Fibroblast of lung (primary cell): ENCODE data around the gene SVEP1.

Source experiments
- EZH2 ChIP-seq: IDR thresholded peaks from 2 replicates; pipeline ENCODE4 v1.5.1; 2012; ENCODE audit warnings: low read length, control low read depth, mild to moderate bottlenecking; ENCODE audit errors: missing control alignments
- TF ChIP-seq, protein P1 (sequence below), 2 donors: IDR thresholded peaks in 1 of 2; conservative IDR thresholded peaks in 1 of 2; 1 replicate in 1 of 2; 2 replicates in 1 of 2; pipeline ENCODE4 v1.5.1; 2011 to 2012; ENCODE audit warnings: low read length in 2 of 2, control low read depth in 1 of 2, inconsistent platforms in 1 of 2, low read depth in 1 of 2, mild to moderate bottlenecking in 1 of 2

DNA sequence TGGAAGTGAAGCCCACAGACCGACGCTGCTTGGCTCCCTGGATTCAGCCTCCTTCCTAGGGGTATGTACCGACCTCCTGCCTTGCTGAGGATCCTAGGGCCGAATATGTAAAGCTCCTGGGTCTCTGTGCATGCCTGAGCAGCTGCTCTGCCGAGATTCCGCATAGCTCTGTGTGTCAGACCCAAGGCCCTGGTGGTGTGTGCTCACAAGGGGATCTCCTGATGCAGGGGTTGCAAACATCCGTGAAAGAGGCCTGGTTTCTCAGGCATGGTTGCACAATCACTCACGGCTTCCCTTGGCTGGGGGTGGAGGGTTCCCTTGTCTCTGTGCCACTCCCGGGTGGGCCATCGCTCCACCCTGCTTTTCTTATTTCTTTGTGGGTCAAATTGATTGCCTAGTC is 19.9 kb upstream of the SVEP1 start:
- TF ChIP-seq, protein P1, sequence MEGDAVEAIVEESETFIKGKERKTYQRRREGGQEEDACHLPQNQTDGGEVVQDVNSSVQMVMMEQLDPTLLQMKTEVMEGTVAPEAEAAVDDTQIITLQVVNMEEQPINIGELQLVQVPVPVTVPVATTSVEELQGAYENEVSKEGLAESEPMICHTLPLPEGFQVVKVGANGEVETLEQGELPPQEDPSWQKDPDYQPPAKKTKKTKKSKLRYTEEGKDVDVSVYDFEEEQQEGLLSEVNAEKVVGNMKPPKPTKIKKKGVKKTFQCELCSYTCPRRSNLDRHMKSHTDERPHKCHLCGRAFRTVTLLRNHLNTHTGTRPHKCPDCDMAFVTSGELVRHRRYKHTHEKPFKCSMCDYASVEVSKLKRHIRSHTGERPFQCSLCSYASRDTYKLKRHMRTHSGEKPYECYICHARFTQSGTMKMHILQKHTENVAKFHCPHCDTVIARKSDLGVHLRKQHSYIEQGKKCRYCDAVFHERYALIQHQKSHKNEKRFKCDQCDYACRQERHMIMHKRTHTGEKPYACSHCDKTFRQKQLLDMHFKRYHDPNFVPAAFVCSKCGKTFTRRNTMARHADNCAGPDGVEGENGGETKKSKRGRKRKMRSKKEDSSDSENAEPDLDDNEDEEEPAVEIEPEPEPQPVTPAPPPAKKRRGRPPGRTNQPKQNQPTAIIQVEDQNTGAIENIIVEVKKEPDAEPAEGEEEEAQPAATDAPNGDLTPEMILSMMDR (conservative IDR thresholded peaks at IDR 0.05 in 1 of 2, IDR thresholded peaks at IDR 0.05 in 1 of 2; ENCODE audit: low read depth in 1 of 2, low read length in 2 of 2), result no peak
- no peak for TF ChIP-seq EZH2
